BJ (cell line): ENCODE results near the gene PORCN. TPM values are rescaled to one million over a fixed set of nuclear protein-coding genes. Genes with fewer than 3 reads are reported as not detected.
A peak's percentile ranks its signal among the peaks of the same experiment; 100 is the strongest.

Source experiments
- CTCF ChIA-PET: fragments of 350-600 bp; formaldehyde crosslinking; extraction: SDS; loops from one replicate; lab custom pipeline; 2021; ENCODE audit warnings: antibody characterized with exemption, inconsistent platforms; lab: Yijun Ruan, JAX
- POLR2A ChIA-PET: fragments of 300-600 bp; sonication (Branson Sonifier 250); formaldehyde crosslinking; extraction: SDS; loops from one replicate; lab custom pipeline; 2021; ENCODE audit warnings: antibody characterized with exemption; lab: Charles Lee
- DNase-seq: peaks from one replicate; pipeline ENCODE4 v3.0.0-alpha.2; 2011; ENCODE audit warnings: low read depth
- H3K27me3 ChIP-seq: 2 replicates; pipeline ENCODE4 v1.6.0; 2011; ENCODE audit warnings: low read length; ENCODE audit not compliant: control insufficient read depth, insufficient read depth
- H3K36me3 ChIP-seq: 2 replicates; pipeline ENCODE4 v1.5.1; 2011; ENCODE audit warnings: low read length; ENCODE audit not compliant: control insufficient read depth, insufficient read depth
- H3K4me3 ChIP-seq: 2 replicates; pipeline ENCODE4 v1.5.1; 2011; ENCODE audit warnings: low read depth, mild to moderate bottlenecking, control low read depth, low read length
- CTCF ChIP-seq: IDR thresholded peaks from 2 replicates; pipeline ENCODE4 v1.5.1; 2011; ENCODE audit warnings: low read depth, mild to moderate bottlenecking, control low read depth, inconsistent platforms, low read length, moderate library complexity; ENCODE audit not compliant: insufficient read depth
- polyA plus RNA-seq: library from polyadenylated mRNA; depleted of rRNA; stranded (reverse); fragments of >200 nt; gene quantifications from 2 replicates; pipeline ENCODE4 v1.2.3, GENCODE V29; 2011

PORCN gene
- polyA plus RNA-seq, 1 experiment = 18.0 TPM

DNA sequence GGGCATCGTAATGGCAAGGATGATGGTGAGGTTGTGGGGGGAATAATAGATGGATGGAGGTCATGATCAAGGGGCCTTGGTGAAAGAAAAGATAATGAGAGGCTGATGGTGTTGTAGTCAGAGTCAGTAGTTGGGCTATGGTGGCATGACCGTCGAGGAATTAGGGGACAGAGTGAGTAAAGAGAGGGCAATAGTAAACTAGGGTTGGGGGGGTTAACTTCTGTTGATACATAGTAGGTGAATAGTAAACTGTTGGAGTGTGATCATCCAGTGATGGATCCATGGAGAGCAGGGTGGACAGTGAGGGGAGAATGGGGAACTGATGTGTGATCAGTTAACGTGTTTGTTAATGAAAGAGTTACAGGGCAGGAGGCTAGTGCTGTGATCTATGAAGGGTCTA, 31.9 kb upstream of the PORCN start:
- no peak for DNase-seq
- Histone ChIP-seq H3K4me3 (peak overlapping the region; percentile 86), H3K36me3 (peaks cover 4% of the 10 kb centered on the region), H3K27me3 (no peaks in the 10 kb centered on the region)
- TF ChIP-seq CTCF = no peak
- POLR2A ChIA-PET = interaction anchor here (0.5 to 0.6 kb wide), 2 partner anchors 97 to 612 kb away, joined by 3 read pairs; partner anchors contain the start of gene RBM3
- CTCF ChIA-PET = no interaction called here

DNA sequence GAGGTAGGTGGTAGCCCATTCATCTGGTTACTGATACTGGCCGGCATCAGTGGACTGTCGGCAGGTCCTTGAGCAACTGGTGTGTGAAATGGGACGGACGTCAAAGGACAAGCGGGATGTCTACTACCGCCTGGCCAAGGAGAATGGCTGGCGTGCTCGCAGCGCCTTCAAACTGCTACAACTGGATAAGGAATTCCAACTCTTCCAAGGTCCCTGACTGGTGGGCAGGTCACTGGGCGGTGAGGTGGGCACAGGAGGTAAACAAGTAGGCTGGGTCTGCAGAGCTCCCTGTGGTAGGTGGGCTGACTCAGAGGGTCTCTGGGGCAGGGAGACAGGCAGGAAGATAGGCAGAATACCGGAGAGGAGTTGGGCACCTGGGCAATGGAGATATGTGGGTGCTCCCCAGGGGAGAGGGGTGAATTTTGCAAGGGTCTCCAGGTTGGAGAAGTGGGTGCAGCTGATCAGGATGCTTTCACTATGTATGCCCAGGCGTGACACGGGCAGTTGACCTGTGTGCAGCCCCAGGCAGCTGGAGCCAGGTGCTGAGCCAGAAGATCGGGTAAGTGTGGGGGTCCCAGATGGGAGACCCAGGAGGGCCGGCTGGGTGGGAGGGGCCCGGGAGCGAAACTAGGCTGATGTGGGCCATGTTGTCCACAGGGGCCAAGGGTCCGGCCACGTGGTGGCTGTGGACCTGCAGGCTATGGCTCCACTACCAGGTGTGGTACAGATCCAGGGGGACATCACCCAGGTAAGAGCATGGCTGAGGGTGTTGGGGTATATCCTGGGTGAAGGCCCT, 30.6 kb upstream of the PORCN start:
- CTCF ChIA-PET = no interaction called here
- Histone ChIP-seq H3K27me3 (no peaks in the 10 kb centered on the region), H3K36me3 (peaks cover 9% of the 10 kb centered on the region), H3K4me3 (no peak overlapping the region)
- no peak for TF ChIP-seq CTCF
- DNase-seq = no peak
- POLR2A ChIA-PET = no interaction called here

DNA sequence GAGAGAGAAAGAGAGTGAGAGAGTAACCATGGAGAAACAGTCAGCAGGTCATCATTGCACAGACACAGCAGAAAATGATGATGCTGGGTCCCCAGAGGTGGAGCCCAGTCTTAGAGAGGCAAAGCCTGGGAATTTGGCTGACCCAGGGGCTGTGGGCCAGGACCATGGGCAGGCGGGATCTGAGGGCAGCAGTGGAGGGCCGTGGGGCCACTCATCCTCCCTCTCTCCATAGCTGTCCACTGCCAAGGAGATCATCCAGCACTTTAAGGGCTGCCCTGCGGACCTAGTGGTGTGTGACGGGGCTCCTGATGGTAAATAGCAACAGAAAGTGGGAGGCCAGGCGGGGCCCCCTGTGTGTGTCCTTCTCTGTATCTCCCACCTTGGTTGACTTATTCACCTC, 30.0 kb upstream of the PORCN start:
- Histone ChIP-seq H3K4me3 (no peak overlapping the region), H3K36me3 (peaks cover 9% of the 10 kb centered on the region), H3K27me3 (no peaks in the 10 kb centered on the region)
- no peak for DNase-seq
- POLR2A ChIA-PET = no interaction called here
- CTCF ChIA-PET = no interaction called here
- no peak for TF ChIP-seq CTCF

DNA sequence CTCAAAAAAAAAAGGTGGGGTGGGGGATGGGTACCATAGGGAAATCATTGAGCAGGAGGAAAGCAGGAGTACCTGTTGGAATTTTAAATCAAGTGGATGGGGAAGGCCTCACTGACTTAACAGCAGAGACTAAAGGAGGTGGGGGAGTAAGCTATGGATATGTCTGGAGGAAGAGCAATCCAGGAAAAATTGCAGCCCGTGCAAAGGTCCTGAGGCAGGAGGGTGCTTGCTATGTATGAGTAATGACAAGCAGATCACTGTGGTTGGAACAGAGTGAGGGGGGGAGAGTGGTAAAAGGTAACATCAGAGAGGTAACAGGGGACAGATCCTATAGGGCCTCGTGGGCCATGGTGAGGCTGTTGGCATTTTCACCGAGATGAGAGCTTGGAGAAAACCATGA, 28.6 kb upstream of the PORCN start:
- no peak for TF ChIP-seq CTCF
- no peak for DNase-seq
- ChIA-PET POLR2A (no interaction called here), CTCF (no interaction called here)
- H3K36me3 ChIP-seq = peaks cover 11% of the 10 kb centered on the region
- no peak overlapping the region for H3K4me3 ChIP-seq
- H3K27me3 ChIP-seq = no peaks in the 10 kb centered on the region

DNA sequence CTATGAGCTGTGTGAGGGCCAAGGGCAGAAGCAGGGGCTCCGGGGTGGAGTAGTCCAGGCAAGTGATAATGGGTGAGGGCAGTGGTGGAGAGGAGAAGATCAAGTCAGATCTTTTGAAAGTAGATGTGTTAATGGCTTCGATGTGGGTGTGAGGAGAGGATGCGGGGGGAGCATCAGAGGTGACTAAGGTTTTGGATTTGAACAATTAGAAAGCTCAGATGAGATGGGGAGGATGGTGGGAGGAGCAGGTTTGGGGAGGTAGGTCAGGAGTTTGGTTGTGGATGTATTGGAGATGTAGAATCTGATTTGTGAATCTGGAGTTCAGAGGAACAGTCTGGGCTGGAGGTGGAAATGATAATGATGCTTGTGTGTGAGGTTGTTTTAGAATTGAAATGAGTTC, 28.2 kb upstream of the PORCN start:
- H3K27me3 ChIP-seq = no peaks in the 10 kb centered on the region
- peaks cover 11% of the 10 kb centered on the region for H3K36me3 ChIP-seq
- no peak overlapping the region for H3K4me3 ChIP-seq
- DNase-seq = no peak
- CTCF ChIA-PET = no interaction called here
- no peak for TF ChIP-seq CTCF
- POLR2A ChIA-PET = no interaction called here
